ENCODE measurements around the gene XCL1. TPM values are rescaled to one million over a fixed set of nuclear protein-coding genes. Genes with fewer than 3 reads are reported as not detected.

The XCL1 gene
- total and polyA plus RNA-seq, 2 of the 13 experiments (the other 11 are each of a cell fraction or from before 2014, with no cell fraction given) = 2.5 to 7.6 TPM

- ATAC-seq = no peak
- ChIA-PET CTCF (ENCODE audit: low intra/inter-chr PET ratio, low total read pairs) (no interaction called here), POLR2A (no interaction called here)
- Histone ChIP-seq H3K27ac (ENCODE audit: extremely low read length, insufficient read depth, low read length) (no peak overlapping the region), H3K4me3 (replicated peaks in 1 of 3; ENCODE audit: insufficient read depth in 1 of 3, low read depth in 2 of 3, low read length in 3 of 3) (no peak overlapping the region), H4K20me1 (ENCODE audit: insufficient read depth, low read length) (no peaks in the 10 kb centered on the region), H2AFZ (ENCODE audit: low read length) (no peak overlapping the region), H3K27me3 (ENCODE audit: control insufficient read depth in 1 of 2, insufficient read depth in 2 of 2, low read length in 2 of 2) (no peaks in the 10 kb centered on the region; a peak in 1 of 5 replicates), H3K79me2 (ENCODE audit: insufficient read depth, low read length) (no peaks in the 10 kb centered on the region), H3K9me3 (ENCODE audit: low read length) (no peaks in the 10 kb centered on the region), H3K9ac (ENCODE audit: insufficient read depth, low read depth, low read length) (no peak overlapping the region), H3K4me1 (ENCODE audit: insufficient read depth, low read length) (no peaks in the 10 kb centered on the region), H3K4me2 (ENCODE audit: low read depth, low read length) (no peak overlapping the region), H3K36me3 (replicated peaks in 1 of 2; ENCODE audit: control insufficient read depth in 1 of 2, insufficient read depth in 2 of 2, low read length in 2 of 2) (no peaks in the 10 kb centered on the region)
- intact Hi-C loops (cut with micrococcal nuclease; ENCODE audit: unreplicated experiment) = no loop called here
- TF ChIP-seq CREB1 (IDR thresholded peaks at IDR 0.05) (peak; percentile 63), CREB1 (CRISPR knock-in tag; IDR thresholded peaks at IDR 0.05) (no peak), REL (CRISPR knock-in tag; conservative IDR thresholded peaks at IDR 0.05) (no peak), ATF7 (IDR thresholded peaks at IDR 0.05) (peak; percentile 94), ATF7 (CRISPR knock-in tag; IDR thresholded peaks at IDR 0.05) (no peak)
- WGBS (ENCODE audit: low lambda C conversion rate) = 1% methylated on average over 2 of the region's 2 CpGs
- no TSS peak for BruUV-seq (replicated peaks)
- FAIRE-seq = no peak
- in situ Hi-C loops (cut with HindIII; ENCODE audit: extremely low pct_ligation_motif_present, low pct_unique_long_range_greater_than_20kb) = loop anchor here (10.0 kb wide), 1 partner anchor 244 kb away; no protein-coding TSS in a partner anchor
- DNase-seq (ENCODE audit: low spot score) = no peak
Observed at GRCh38 chr1:168589167-168589566, 12.8 kb downstream of the XCL1 start.

- 57% methylated on average over 5 of the region's 5 CpGs for WGBS (ENCODE audit: low lambda C conversion rate)
- CTCF ChIA-PET (ENCODE audit: low intra/inter-chr PET ratio, low total read pairs) = no interaction called here
- in situ Hi-C loops (cut with HindIII; ENCODE audit: extremely low pct_ligation_motif_present, low pct_unique_long_range_greater_than_20kb) (no loop called here), intact Hi-C loops (cut with micrococcal nuclease; ENCODE audit: unreplicated experiment) (no loop called here)
- POLR2A ChIA-PET = no interaction called here
- ATAC-seq (no peak), FAIRE-seq (no peak), DNase-seq (ENCODE audit: low spot score) (no peak)
- no peak overlapping the region for H3K4me3 ChIP-seq (replicated peaks in 1 of 3; ENCODE audit: insufficient read depth in 1 of 3, low read depth in 2 of 3, low read length in 3 of 3)
- no peaks in the 10 kb centered on the region for H3K4me1 ChIP-seq (ENCODE audit: insufficient read depth, low read length)
- no peak overlapping the region for H3K4me2 ChIP-seq (ENCODE audit: low read depth, low read length)
- no peaks in the 10 kb centered on the region for H3K79me2 ChIP-seq (ENCODE audit: insufficient read depth, low read length)
- no peaks in the 10 kb centered on the region for H3K36me3 ChIP-seq (replicated peaks in 1 of 2; ENCODE audit: control insufficient read depth in 1 of 2, insufficient read depth in 2 of 2, low read length in 2 of 2)
- BruUV-seq (replicated peaks) = no TSS peak
- no peaks in the 10 kb centered on the region; a peak in 1 of 5 replicates for H3K27me3 ChIP-seq (ENCODE audit: control insufficient read depth in 1 of 2, insufficient read depth in 2 of 2, low read length in 2 of 2)
- H4K20me1 ChIP-seq (ENCODE audit: insufficient read depth, low read length) = no peaks in the 10 kb centered on the region
- H3K27ac ChIP-seq (ENCODE audit: extremely low read length, insufficient read depth, low read length) = no peak overlapping the region
- no peak overlapping the region for H3K9ac ChIP-seq (ENCODE audit: insufficient read depth, low read depth, low read length)
- H2AFZ ChIP-seq (ENCODE audit: low read length) = no peak overlapping the region
- H3K9me3 ChIP-seq (ENCODE audit: low read length) = no peaks in the 10 kb centered on the region
- TF ChIP-seq ZSCAN22 (CRISPR knock-in tag; IDR thresholded peaks at IDR 0.05) (no peak), ZNF207 (IDR thresholded peaks at IDR 0.05; ENCODE audit: borderline replicate concordance) (no peak), ZBTB42 (CRISPR knock-in tag; IDR thresholded peaks at IDR 0.05) (no peak), SNAI1 (CRISPR knock-in tag; IDR thresholded peaks at IDR 0.05; ENCODE audit: borderline replicate concordance) (no peak), ATF7 (IDR thresholded peaks at IDR 0.05) (peak; percentile 19; the same call in 1 of the 2 replicates), ATF7 (CRISPR knock-in tag; IDR thresholded peaks at IDR 0.05) (no peak), FOXA3 (CRISPR knock-in tag; IDR thresholded peaks at IDR 0.05) (no peak), CREB1 (IDR thresholded peaks at IDR 0.05) (0 out of 2 replicates have a peak, but pooled peaks have one; percentile 17), CREB1 (CRISPR knock-in tag; IDR thresholded peaks at IDR 0.05) (no peak), MAFK (conservative IDR thresholded peaks at IDR 0.05 in 1 of 2, IDR thresholded peaks at IDR 0.05 in 1 of 2; ENCODE audit: low read length in 2 of 2) (no peak), NFKBIZ (CRISPR knock-in tag; IDR thresholded peaks at IDR 0.05) (no peak), BCL3 (CRISPR knock-in tag; IDR thresholded peaks at IDR 0.05) (no peak), ZNF609 (CRISPR knock-in tag; IDR thresholded peaks at IDR 0.05; ENCODE audit: borderline replicate concordance) (no peak)
Observed at GRCh38 chr1:168591066-168591465, 14.7 kb downstream of the XCL1 start.
